GM12878 (cell line): Measurements from ENCODE around the gene PPP1R37. TPM values are rescaled to one million over a fixed set of nuclear protein-coding genes. Genes with fewer than 3 reads are reported as not detected.

ENCODE experiments used
- ATAC-seq: fragments of 200-7000 bp; cut with Tn5 transposase; 3 replicates; pipeline ENCODE4 v1.9.1; 2020; ENCODE audit warnings: mild to moderate bottlenecking, moderate library complexity
- BruUV-seq: library from RNA; stranded (reverse); fragments of 400-500 nt; replicated peaks from 2 replicates; lab custom pipeline; 2021; lab: Mats Ljungman, UMichigan
- CTCF ChIA-PET: fragments of 300-600 bp; sonication (Branson Sonifier 250); formaldehyde crosslinking; extraction: SDS; loops from one replicate; lab custom pipeline; 2021; ENCODE audit warnings: inconsistent platforms; lab: Yijun Ruan, JAX
- POLR2A ChIA-PET: fragments of 350-600 bp; formaldehyde crosslinking; extraction: SDS; loops from one replicate; lab custom pipeline; 2021; ENCODE audit warnings: inconsistent platforms; lab: Charles Lee
- RAD21 ChIA-PET: fragments of 300-600 bp; sonication (Branson Sonifier 250); formaldehyde crosslinking; loops from one replicate; lab custom pipeline; 2023; ENCODE audit warnings: antibody characterized with exemption; ENCODE audit not compliant: unreplicated experiment; lab: Charles Lee
- SMC1A ChIA-PET: fragments of 300-600 bp; sonication (Branson Sonifier 250); formaldehyde crosslinking; loops from one replicate; lab custom pipeline; 2023; ENCODE audit not compliant: unreplicated experiment, uncharacterized antibody; lab: Charles Lee
- DNase-seq: peaks from one replicate; pipeline ENCODE4 v3.0.0-alpha.2; 2011; ENCODE audit warnings: low read depth, low spot score
- FAIRE-seq: peaks from 3 replicates; lab custom pipeline; 2011; peaks lifted over from hg19 to GRCh38; lab: Jason Lieb, UNC
- H2AFZ ChIP-seq: 2 replicates; pipeline ENCODE4 v1.6.0; 2011; ENCODE audit warnings: low read depth, low read length, control low read depth; ENCODE audit not compliant: control insufficient read depth
- H3K27ac ChIP-seq: 2 replicates; pipeline ENCODE4 v1.5.1; 2011; ENCODE audit warnings: control low read depth; ENCODE audit not compliant: control insufficient read depth, insufficient read depth
- H3K27me3 ChIP-seq, 2 experiments: replicated peaks in 1 of 2; 2 replicates each; pipeline versions ENCODE4 v1.6.0 to v1.6.1; 2011; ENCODE audit warnings: low read length in 1 of 2; ENCODE audit not compliant: control insufficient read depth in 2 of 2, insufficient read depth in 2 of 2
- H3K36me3 ChIP-seq, 2 experiments: 2 replicates each; pipeline ENCODE4 v1.5.1; 2011; ENCODE audit warnings: low read length in 1 of 2; ENCODE audit not compliant: control insufficient read depth in 2 of 2, insufficient read depth in 2 of 2
- H3K4me1 ChIP-seq: 2 replicates; pipeline ENCODE4 v1.6.1; 2011; ENCODE audit warnings: mild to moderate bottlenecking, low read length, moderate library complexity, mixed read lengths; ENCODE audit not compliant: control insufficient read depth, insufficient read depth
- H3K4me2 ChIP-seq: 2 replicates; pipeline ENCODE4 v1.6.0; 2011; ENCODE audit warnings: control low read depth; ENCODE audit not compliant: control insufficient read depth, insufficient read depth
- H3K4me3 ChIP-seq: fragments of 200-600 bp; sonication (generic); 2 replicates; pipeline ENCODE4 v1.5.1; 2016
- H3K79me2 ChIP-seq: 2 replicates; pipeline ENCODE4 v1.6.0; 2011; ENCODE audit warnings: low read length; ENCODE audit not compliant: control insufficient read depth, insufficient read depth
- H3K9ac ChIP-seq: 2 replicates; pipeline ENCODE4 v1.8.0; 2011; ENCODE audit warnings: low read length, control low read depth, mixed read lengths; ENCODE audit not compliant: control insufficient read depth, insufficient read depth
- H3K9me3 ChIP-seq: replicated peaks from 3 replicates; pipeline ENCODE4 v1.5.1; 2011; ENCODE audit warnings: mild to moderate bottlenecking, low read length; ENCODE audit not compliant: control insufficient read depth, insufficient read depth
- H4K20me1 ChIP-seq: 2 replicates; pipeline ENCODE4 v1.6.0; 2011; ENCODE audit not compliant: control insufficient read depth, insufficient read depth
- CHD1 ChIP-seq: IDR thresholded peaks from 2 replicates; pipeline ENCODE4 v1.6.1; 2012; ENCODE audit warnings: low read depth, low read length, improper control_type of control experiment
- HSF1 ChIP-seq: fragments of 150-350 bp; IDR thresholded peaks from 2 replicates; pipeline ENCODE4 v1.6.1; 2014; ENCODE audit warnings: mild to moderate bottlenecking, low read depth, low read length
- IRF3 ChIP-seq: fragments of 450-650 bp; IDR thresholded peaks from 2 replicates; pipeline ENCODE4 v1.6.1; 2014; ENCODE audit warnings: mild to moderate bottlenecking
- JUNB ChIP-seq: IDR thresholded peaks from 2 replicates; pipeline ENCODE4 v1.6.1; 2016; ENCODE audit warnings: antibody characterized with exemption, mild to moderate bottlenecking
- MYC ChIP-seq: IDR thresholded peaks from 2 replicates; pipeline ENCODE4 v1.6.1; 2011; ENCODE audit warnings: mild to moderate bottlenecking, low read length, moderate library complexity, inconsistent platforms; ENCODE audit not compliant: insufficient read depth, insufficient replicate concordance, insufficient read length, severe bottlenecking
- RAD21 ChIP-seq: IDR thresholded peaks from 2 replicates; pipeline ENCODE4 v1.6.1; 2011; ENCODE audit warnings: mild to moderate bottlenecking, low read depth, low read length, moderate library complexity; ENCODE audit not compliant: insufficient read depth
- SP1 ChIP-seq: IDR thresholded peaks from one replicate; pipeline ENCODE4 v1.6.1; 2011; ENCODE audit warnings: low read depth, low read length
- SREBF1 ChIP-seq: IDR thresholded peaks from 2 replicates; pipeline ENCODE4 v1.6.1; 2012; ENCODE audit warnings: mild to moderate bottlenecking, low read length
- STAT3 ChIP-seq: IDR thresholded peaks from 2 replicates; pipeline ENCODE4 v1.6.1; 2011; ENCODE audit warnings: low read depth, low read length, improper control_type of control experiment
- ZBTB4 ChIP-seq: fragments of 450-650 bp; formaldehyde crosslinking; IDR thresholded peaks from 2 replicates; pipeline ENCODE4 v1.4.0; 2022; ENCODE audit warnings: mild to moderate bottlenecking, moderate library complexity
- ZNF687 ChIP-seq: fragments of 450-650 bp; IDR thresholded peaks from 2 replicates; pipeline ENCODE4 v1.6.1; 2017; ENCODE audit warnings: mild to moderate bottlenecking, moderate library complexity
- WGBS: methylation state at CpG from one replicate; pipeline ENCODE4 v1.1.6; 2016; ENCODE audit warnings: low lambda C conversion rate; ENCODE audit not compliant: insufficient replicate concordance, insufficient coverage; ENCODE audit errors: missing lambda C conversion rate; 5-methylcytosine and 5-hydroxymethylcytosine counted together
- in situ Hi-C: fragments of 300-500 bp; cut with MboI; formaldehyde crosslinking; loops from 9 replicates; pipeline ENCODE4 v1.14.3; 2018; ENCODE audit warnings: mixed read lengths
- intact Hi-C: fragments of 100-400 bp; cut with micrococcal nuclease; formaldehyde crosslinking; loops from one replicate; pipeline ENCODE4 v1.14.2; 2022; ENCODE audit not compliant: unreplicated experiment
- polyA plus RNA-seq, 11 experiments: library from polyadenylated mRNA; depleted of rRNA in 4 of 11; unstranded in 6 of 11; stranded (reverse) in 5 of 11; fragments of >200 nt; fragmentation: Nextera tagmentation in 4 of 11; fragmentation: Illumina TruSeq in 1 of 11; extraction: Ambion mirVana in 4 of 11; extraction: Trizol in 1 of 11; gene quantifications; 1 replicate in 1 of 11; 2 replicates in 10 of 11; pipeline versions ENCODE4 v1.2.1 to v1.2.3, GENCODE V29; 2011 to 2016; ENCODE audit warnings: inconsistent platforms in 2 of 11, missing spikeins in 2 of 11, low read depth in 1 of 11
- total RNA-seq, 4 experiments: library from RNA; depleted of rRNA in 3 of 4; stranded (reverse); fragments of >200 nt in 3 of 4; fragmentation: Illumina TruSeq in 1 of 4; extraction: Trizol in 1 of 4; gene quantifications; 2 replicates each; pipeline versions ENCODE4 v1.2.1 to v1.2.3, GENCODE V29; 2013 to 2021
- TF ChIP-seq, protein P1 (sequence below): fragments of 450-650 bp; IDR thresholded peaks from 2 replicates; pipeline ENCODE4 v1.6.1; 2016; ENCODE audit warnings: mild to moderate bottlenecking

Gene PPP1R37
- total and polyA plus RNA-seq, 10 of the 15 experiments (the other 5 are each of a cell fraction or from before 2014, with no cell fraction given): 0.09 to 21.3 (median 5.1) TPM; not detected in 1

GRCh38 chr19:45119582-45119981 lies 26.6 kb downstream of the PPP1R37 start:
- SMC1A ChIA-PET: interaction anchor here (1.1 to 1.5 kb wide), 4 partner anchors 16 to 59 kb away, joined by 3 to 6 read pairs (median 4); partner anchors contain the start of genes BLOC1S3 and TRAPPC6A
- ATAC-seq (no peak), DNase-seq (no peak), FAIRE-seq (no peak)
- BruUV-seq: no TSS peak
- Histone ChIP-seq H3K4me1 (peaks cover 72% of the 10 kb centered on the region), H2AFZ (no peak overlapping the region), H3K9me3 (no peaks in the 10 kb centered on the region), H3K79me2 (peaks cover 60% of the 10 kb centered on the region), H3K4me3 (no peak overlapping the region), H3K9ac (no peak overlapping the region), H3K27ac (peak overlapping the region; percentile 66; the same call in 1 of the 2 replicates), H4K20me1 (peaks cover 3% of the 10 kb centered on the region; the same call in 1 of the 2 replicates), H3K36me3 (peaks cover 0 to 6% of the 10 kb centered on the region in 2 experiments; a peak in 3 of 4 replicates), H3K27me3 (no peaks in the 10 kb centered on the region), H3K4me2 (peak overlapping the region; percentile 81; the same call in 1 of the 2 replicates)
- intact Hi-C loops: no loop called here
- in situ Hi-C loops: no loop called here
- RAD21 ChIA-PET: interaction anchor here (0.7 kb wide), 1 partner anchor 23 kb away, joined by 3 read pairs; no protein-coding TSS in a partner anchor
- WGBS: 94% methylated on average over 6 of the region's 6 CpGs
- CTCF ChIA-PET: interaction anchor here (1.3 to 2.6 kb wide), 5 partner anchors 11 to 359 kb away, joined by 3 to 16 read pairs (median 6); no protein-coding TSS in a partner anchor
- POLR2A ChIA-PET: interaction anchor here (0.5 to 2.9 kb wide), 4 partner anchors 18 to 368 kb away, joined by 4 to 18 read pairs (median 8); partner anchors contain the start of genes BLOC1S3, FOSB and TRAPPC6A
- TF ChIP-seq, protein P1, sequence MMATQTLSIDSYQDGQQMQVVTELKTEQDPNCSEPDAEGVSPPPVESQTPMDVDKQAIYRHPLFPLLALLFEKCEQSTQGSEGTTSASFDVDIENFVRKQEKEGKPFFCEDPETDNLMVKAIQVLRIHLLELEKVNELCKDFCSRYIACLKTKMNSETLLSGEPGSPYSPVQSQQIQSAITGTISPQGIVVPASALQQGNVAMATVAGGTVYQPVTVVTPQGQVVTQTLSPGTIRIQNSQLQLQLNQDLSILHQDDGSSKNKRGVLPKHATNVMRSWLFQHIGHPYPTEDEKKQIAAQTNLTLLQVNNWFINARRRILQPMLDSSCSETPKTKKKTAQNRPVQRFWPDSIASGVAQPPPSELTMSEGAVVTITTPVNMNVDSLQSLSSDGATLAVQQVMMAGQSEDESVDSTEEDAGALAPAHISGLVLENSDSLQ: no peak
- TF ChIP-seq SP1: no peak
- no peak for TF ChIP-seq IRF3
- TF ChIP-seq MYC: no peak
- no peak for TF ChIP-seq CHD1
- no peak for TF ChIP-seq SREBF1
- TF ChIP-seq ZNF687: no peak
- TF ChIP-seq RAD21: no peak
- TF ChIP-seq HSF1: no peak
- TF ChIP-seq STAT3: no peak
- TF ChIP-seq ZBTB4 (CRISPR knock-in tag): no peak
- no peak for TF ChIP-seq JUNB
